ENCODE measurements around the gene HDAC4.

DNA sequence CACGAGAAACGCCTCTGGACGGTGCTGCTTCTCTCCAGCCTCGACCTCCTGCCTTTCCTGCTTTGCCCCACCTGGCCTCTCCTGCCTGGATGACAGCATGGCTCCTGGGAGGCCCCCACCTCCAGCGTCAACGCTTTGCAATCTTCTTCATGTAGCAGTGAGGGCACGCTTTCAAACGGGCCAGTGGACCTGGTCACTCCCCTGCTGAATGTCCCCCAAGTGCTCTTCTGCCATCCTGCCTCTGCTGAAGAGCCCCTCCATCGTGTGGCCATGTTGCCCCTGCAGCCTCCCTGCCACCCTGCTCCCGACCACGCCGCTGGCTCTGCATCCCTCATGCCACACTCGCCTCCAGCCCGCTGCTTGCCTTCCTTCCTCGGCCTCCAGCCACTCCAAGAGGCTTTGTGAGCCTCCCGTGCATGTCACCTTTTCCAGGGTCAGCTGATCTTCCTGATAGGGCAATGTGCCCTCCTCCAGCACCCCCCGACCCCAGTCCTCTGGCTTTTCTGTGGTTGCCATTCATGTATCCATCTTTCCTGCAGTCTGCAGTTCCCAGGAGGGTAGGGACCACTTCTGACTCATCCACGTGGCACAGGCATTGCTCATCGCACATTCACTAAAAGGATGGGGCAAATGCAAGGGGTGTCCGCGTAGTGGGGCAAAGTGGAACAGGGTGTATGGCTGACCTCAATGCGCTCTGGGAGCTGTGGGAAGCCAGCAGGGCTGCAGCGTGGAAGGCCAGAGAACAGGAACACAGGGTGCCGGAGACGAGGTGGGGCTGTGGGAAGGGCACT, 284.2 kb downstream of the HDAC4 start:
- TF ChIP-seq, protein P1, sequence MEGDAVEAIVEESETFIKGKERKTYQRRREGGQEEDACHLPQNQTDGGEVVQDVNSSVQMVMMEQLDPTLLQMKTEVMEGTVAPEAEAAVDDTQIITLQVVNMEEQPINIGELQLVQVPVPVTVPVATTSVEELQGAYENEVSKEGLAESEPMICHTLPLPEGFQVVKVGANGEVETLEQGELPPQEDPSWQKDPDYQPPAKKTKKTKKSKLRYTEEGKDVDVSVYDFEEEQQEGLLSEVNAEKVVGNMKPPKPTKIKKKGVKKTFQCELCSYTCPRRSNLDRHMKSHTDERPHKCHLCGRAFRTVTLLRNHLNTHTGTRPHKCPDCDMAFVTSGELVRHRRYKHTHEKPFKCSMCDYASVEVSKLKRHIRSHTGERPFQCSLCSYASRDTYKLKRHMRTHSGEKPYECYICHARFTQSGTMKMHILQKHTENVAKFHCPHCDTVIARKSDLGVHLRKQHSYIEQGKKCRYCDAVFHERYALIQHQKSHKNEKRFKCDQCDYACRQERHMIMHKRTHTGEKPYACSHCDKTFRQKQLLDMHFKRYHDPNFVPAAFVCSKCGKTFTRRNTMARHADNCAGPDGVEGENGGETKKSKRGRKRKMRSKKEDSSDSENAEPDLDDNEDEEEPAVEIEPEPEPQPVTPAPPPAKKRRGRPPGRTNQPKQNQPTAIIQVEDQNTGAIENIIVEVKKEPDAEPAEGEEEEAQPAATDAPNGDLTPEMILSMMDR (IDR thresholded peaks at IDR 0.05; ENCODE audit: insufficient read depth, low read length): no peak
- TF ChIP-seq, protein P2, sequence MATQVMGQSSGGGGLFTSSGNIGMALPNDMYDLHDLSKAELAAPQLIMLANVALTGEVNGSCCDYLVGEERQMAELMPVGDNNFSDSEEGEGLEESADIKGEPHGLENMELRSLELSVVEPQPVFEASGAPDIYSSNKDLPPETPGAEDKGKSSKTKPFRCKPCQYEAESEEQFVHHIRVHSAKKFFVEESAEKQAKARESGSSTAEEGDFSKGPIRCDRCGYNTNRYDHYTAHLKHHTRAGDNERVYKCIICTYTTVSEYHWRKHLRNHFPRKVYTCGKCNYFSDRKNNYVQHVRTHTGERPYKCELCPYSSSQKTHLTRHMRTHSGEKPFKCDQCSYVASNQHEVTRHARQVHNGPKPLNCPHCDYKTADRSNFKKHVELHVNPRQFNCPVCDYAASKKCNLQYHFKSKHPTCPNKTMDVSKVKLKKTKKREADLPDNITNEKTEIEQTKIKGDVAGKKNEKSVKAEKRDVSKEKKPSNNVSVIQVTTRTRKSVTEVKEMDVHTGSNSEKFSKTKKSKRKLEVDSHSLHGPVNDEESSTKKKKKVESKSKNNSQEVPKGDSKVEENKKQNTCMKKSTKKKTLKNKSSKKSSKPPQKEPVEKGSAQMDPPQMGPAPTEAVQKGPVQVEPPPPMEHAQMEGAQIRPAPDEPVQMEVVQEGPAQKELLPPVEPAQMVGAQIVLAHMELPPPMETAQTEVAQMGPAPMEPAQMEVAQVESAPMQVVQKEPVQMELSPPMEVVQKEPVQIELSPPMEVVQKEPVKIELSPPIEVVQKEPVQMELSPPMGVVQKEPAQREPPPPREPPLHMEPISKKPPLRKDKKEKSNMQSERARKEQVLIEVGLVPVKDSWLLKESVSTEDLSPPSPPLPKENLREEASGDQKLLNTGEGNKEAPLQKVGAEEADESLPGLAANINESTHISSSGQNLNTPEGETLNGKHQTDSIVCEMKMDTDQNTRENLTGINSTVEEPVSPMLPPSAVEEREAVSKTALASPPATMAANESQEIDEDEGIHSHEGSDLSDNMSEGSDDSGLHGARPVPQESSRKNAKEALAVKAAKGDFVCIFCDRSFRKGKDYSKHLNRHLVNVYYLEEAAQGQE (IDR thresholded peaks at IDR 0.05; ENCODE audit: insufficient replicate concordance, low read depth): no peak

All from HL-60 (cell line).